K562 (cell line): ENCODE measurements around the gene TOR1A. TPM values are rescaled to one million over a fixed set of nuclear protein-coding genes. Genes with fewer than 3 reads are reported as not detected.

Experiments
- ATAC-seq: fragments of 200-7000 bp; cut with Tn5 transposase; 3 replicates; pipeline ENCODE4 v1.9.1; 2020; ENCODE audit warnings: moderate library complexity
- BruUV-seq: library from RNA; stranded (reverse); fragments of 400-500 nt; replicated peaks from 2 replicates; lab custom pipeline; 2021; lab: Mats Ljungman, UMichigan
- CTCF ChIA-PET: fragments of 300-600 bp; formaldehyde crosslinking; extraction: SDS; loops from one replicate; lab custom pipeline; 2021; ENCODE audit warnings: low intra/inter-chr PET ratio; lab: Yijun Ruan, JAX
- POLR2A ChIA-PET: fragments of 300-600, 350-650 bp; sonication (Branson Sonifier 250); formaldehyde crosslinking; extraction: SDS; loops from one replicate; lab custom pipeline; 2021; ENCODE audit warnings: antibody characterized with exemption, inconsistent platforms; lab: Yijun Ruan, JAX
- DNase-seq, 4 experiments: peaks; one replicate each; pipeline versions ENCODE4 v3.0.0 to v3.0.0-alpha.2; 2011 to 2018; ENCODE audit warnings: low spot score in 3 of 4, mixed read lengths in 3 of 4; ENCODE audit errors: extremely low read depth in 1 of 4
- FAIRE-seq: peaks from 2 replicates; lab custom pipeline; 2011; peaks lifted over from hg19 to GRCh38; lab: Jason Lieb, UNC
- H2AFZ ChIP-seq: 2 replicates; pipeline ENCODE4 v1.6.0; 2011; ENCODE audit warnings: low read depth, low read length, control low read depth, inconsistent platforms
- H3K27ac ChIP-seq: fragments of 200-600 bp; 3 replicates; pipeline ENCODE4 v1.8.0; 2011; ENCODE audit warnings: low read depth, mild to moderate bottlenecking, control low read depth, inconsistent platforms, low read length, moderate library complexity, mixed read lengths; ENCODE audit errors: extremely low read depth
- H3K27me3 ChIP-seq, 2 experiments: fragments of 300-600 bp in 1 of 2; 2 replicates in 1 of 2; 3 replicates in 1 of 2; pipeline versions ENCODE4 v1.6.0 to v1.8.0; 2011; ENCODE audit warnings: inconsistent platforms in 2 of 2, low read length in 2 of 2, mild to moderate bottlenecking in 1 of 2, mixed read lengths in 1 of 2, moderate library complexity in 1 of 2; ENCODE audit not compliant: control insufficient read depth in 2 of 2, insufficient read depth in 2 of 2
- H3K36me3 ChIP-seq: fragments of 300-600 bp; 3 replicates; pipeline ENCODE4 v1.8.0; 2011; ENCODE audit warnings: mild to moderate bottlenecking, low read length, inconsistent platforms; ENCODE audit not compliant: control insufficient read depth, insufficient read depth
- H3K4me1 ChIP-seq, 2 experiments: fragments of 200-600 bp in 1 of 2; replicated peaks in 1 of 2; 2 replicates in 1 of 2; 3 replicates in 1 of 2; pipeline versions ENCODE4 v1.5.1 to v1.8.0; 2011; ENCODE audit warnings: inconsistent platforms in 2 of 2, low read length in 2 of 2, mild to moderate bottlenecking in 1 of 2, mixed read lengths in 1 of 2, moderate library complexity in 1 of 2; ENCODE audit not compliant: control insufficient read depth in 2 of 2, insufficient read depth in 2 of 2
- H3K4me2 ChIP-seq: 2 replicates; pipeline ENCODE4 v1.6.1; 2011; ENCODE audit warnings: low read length, control low read depth, inconsistent platforms, mixed read lengths; ENCODE audit not compliant: insufficient read depth
- H3K4me3 ChIP-seq: fragments of 200-600 bp; sonication (generic), shearing (Covaris generic); 2 replicates; pipeline ENCODE4 v1.5.1; 2016; ENCODE audit warnings: control low read depth, inconsistent platforms
- H3K79me2 ChIP-seq: fragments of 200-600 bp; 3 replicates; pipeline ENCODE4 v1.8.0; 2011; ENCODE audit warnings: low read length, inconsistent platforms; ENCODE audit not compliant: control insufficient read depth, insufficient read depth
- H3K9ac ChIP-seq, 2 experiments: 2 replicates each; pipeline versions ENCODE4 v1.6.0 to v1.6.1; 2011; ENCODE audit warnings: low read depth in 2 of 2, low read length in 2 of 2, control low read depth in 1 of 2, inconsistent platforms in 1 of 2, mild to moderate bottlenecking in 1 of 2, mixed read lengths in 1 of 2; ENCODE audit not compliant: insufficient read depth in 1 of 2
- H3K9me1 ChIP-seq: one replicate; pipeline ENCODE4 v1.6.0; 2011; ENCODE audit warnings: inconsistent platforms, mild to moderate bottlenecking, low read length, moderate library complexity; ENCODE audit not compliant: control insufficient read depth, insufficient read depth
- H3K9me3 ChIP-seq: replicated peaks from 2 replicates; pipeline ENCODE4 v1.5.1; 2011; ENCODE audit warnings: low read depth, low read length, inconsistent platforms; ENCODE audit not compliant: control insufficient read depth, insufficient read depth
- H4K20me1 ChIP-seq: replicated peaks from 2 replicates; pipeline ENCODE4 v1.6.1; 2011; ENCODE audit warnings: low read length, inconsistent platforms, mixed read lengths; ENCODE audit not compliant: control insufficient read depth, insufficient read depth
- BCOR ChIP-seq: fragments of 450-650 bp; IDR thresholded peaks from 2 replicates; pipeline ENCODE4 v1.6.1; 2016
- BDP1 ChIP-seq: IDR thresholded peaks from 3 replicates; pipeline ENCODE4 v1.6.1; 2011; ENCODE audit not compliant: insufficient read length, insufficient read depth
- CBFB ChIP-seq: sonication (generic); formaldehyde crosslinking; IDR thresholded peaks from 2 replicates; pipeline ENCODE4 v1.4.0; 2020; ENCODE audit warnings: mild to moderate bottlenecking, missing genetic modification reagents
- CBX1 ChIP-seq: sonication (generic); IDR thresholded peaks from 2 replicates; pipeline ENCODE4 v1.6.1; 2016; ENCODE audit warnings: antibody characterized with exemption, low read depth, mild to moderate bottlenecking
- CEBPG ChIP-seq, 3 experiments: fragments of 200-800 bp in 1 of 3; sonication (Bioruptor generic) in 1 of 3; sonication (generic) in 1 of 3; formaldehyde crosslinking in 1 of 3; IDR thresholded peaks in 2 of 3; conservative IDR thresholded peaks in 1 of 3; 2 replicates each; pipeline versions ENCODE4 v1.6.1 to v1.8.0; 2016 to 2022; ENCODE audit warnings: missing compliant biosample characterization in 2 of 3, missing genetic modification characterization in 2 of 3, mild to moderate bottlenecking in 1 of 3, missing genetic modification reagents in 1 of 3
- HDAC2 ChIP-seq: fragments of 450-650 bp; IDR thresholded peaks from 2 replicates; pipeline ENCODE4 v1.6.1; 2016; ENCODE audit warnings: mild to moderate bottlenecking
- HMG20A ChIP-seq: fragments of 450-650 bp; formaldehyde crosslinking; conservative IDR thresholded peaks from 2 replicates; pipeline ENCODE4 v1.4.0; 2020; ENCODE audit warnings: mild to moderate bottlenecking, mixed read lengths
- MCM5 ChIP-seq: fragments of 450-650 bp; IDR thresholded peaks from 2 replicates; pipeline ENCODE4 v1.6.1; 2016; ENCODE audit warnings: low read depth
- NCOA4 ChIP-seq: fragments of 450-650 bp; IDR thresholded peaks from 2 replicates; pipeline ENCODE4 v1.6.1; 2018; ENCODE audit warnings: mild to moderate bottlenecking; ENCODE audit not compliant: partially characterized antibody
- POLR2A ChIP-seq: fragments of 450-650 bp; conservative IDR thresholded peaks from 2 replicates; pipeline ENCODE4 v1.6.1; 2016
- POLR2AphosphoS5 ChIP-seq: IDR thresholded peaks from 2 replicates; pipeline ENCODE4 v1.6.1; 2011; ENCODE audit warnings: mild to moderate bottlenecking, low read depth, low read length, moderate library complexity; ENCODE audit not compliant: control insufficient read depth, insufficient read depth
- PTTG1 ChIP-seq: fragments of 450-650 bp; IDR thresholded peaks from 2 replicates; pipeline ENCODE4 v1.6.1; 2016; ENCODE audit warnings: low read depth, mild to moderate bottlenecking, missing genetic modification characterization, missing compliant biosample characterization
- SMARCA5 ChIP-seq: fragments of 450-650 bp; IDR thresholded peaks from 2 replicates; pipeline ENCODE4 v1.6.1; 2016
- SUPT5H ChIP-seq: fragments of 450-650 bp; IDR thresholded peaks from 2 replicates; pipeline ENCODE4 v1.6.1; 2016
- ZFP36 ChIP-seq: fragments of 150-350 bp; IDR thresholded peaks from 2 replicates; pipeline ENCODE4 v1.6.1; 2018; ENCODE audit warnings: low read length, low read depth; ENCODE audit not compliant: partially characterized antibody
- WGBS: fragments of 100-300 bp; shearing (Covaris generic); methylation state at CpG from one replicate; pipeline ENCODE4 v1.1.6; 2016; ENCODE audit warnings: low coverage, mixed read lengths; ENCODE audit not compliant: insufficient coverage; ENCODE audit errors: missing lambda C conversion rate; 5-methylcytosine and 5-hydroxymethylcytosine counted together
- in situ Hi-C: fragments of 300-500 bp; cut with MboI; formaldehyde crosslinking; loops from 4 replicates; pipeline ENCODE4 v1.15.0; 2018; ENCODE audit warnings: inconsistent platforms, mixed read lengths
- intact Hi-C: fragments of 100-400 bp; cut with micrococcal nuclease; formaldehyde crosslinking; loops from 2 replicates; pipeline ENCODE4 v1.14.2; 2022
- polyA plus RNA-seq, 8 experiments: library from polyadenylated mRNA; depleted of rRNA in 4 of 8; stranded (reverse) in 5 of 8; unstranded in 3 of 8; fragments of >200 nt; fragmentation: Nextera tagmentation in 2 of 8; fragmentation: Illumina TruSeq in 1 of 8; extraction: Ambion mirVana in 2 of 8; extraction: Trizol in 1 of 8; gene quantifications; 2 replicates each; pipeline versions ENCODE4 v1.2.1 to v1.2.3, GENCODE V29; 2011 to 2014; ENCODE audit warnings: inconsistent platforms in 1 of 8, missing spikeins in 1 of 8
- total RNA-seq, 7 experiments: library from RNA; depleted of rRNA in 6 of 7; stranded (reverse); fragments of >200 nt in 6 of 7; fragmentation: Illumina TruSeq in 2 of 7; extraction: Trizol in 2 of 7; gene quantifications; 2 replicates each; pipeline versions ENCODE4 v1.2.1 to v1.2.3, GENCODE V29; 2011 to 2021; ENCODE audit warnings: low replicate concordance in 1 of 7

Gene TOR1A
- total and polyA plus RNA-seq, 9 of the 15 experiments (the other 6 are each of a cell fraction or from before 2014, with no cell fraction given), result 4.5 to 85.8 (median 51.3) TPM

- TF ChIP-seq CEBPG (CRISPR knock-in tag; IDR thresholded peaks at IDR 0.05) (0 out of 2 replicates have a peak, but pooled peaks have one; percentile 11), CEBPG (tag; conservative IDR thresholded peaks at IDR 0.05 in 1 of 2, IDR thresholded peaks at IDR 0.05 in 1 of 2) (no peak)
Measured at GRCh38 chr9:129867136-129868022, 43.4 kb upstream of the TOR1A start (continued).

GRCh38 chr9:129866394-129867135 is 42.6 kb upstream of the TOR1A start:
- DNase-seq, result no peak

More at GRCh38 chr9:129866394-129867135, 42.6 kb upstream of the TOR1A start:
- Histone ChIP-seq H2AFZ (no peak overlapping the region), H3K9ac (peak overlapping the region in 1 of 2 experiments; percentile 81; a peak in 2 of 4 replicates), H3K27me3 (no peaks in the 10 kb centered on the region), H3K9me1 (peaks cover 4% of the 10 kb centered on the region), H3K79me2 (peaks cover 8% of the 10 kb centered on the region; the same call in 2 of the 3 replicates), H3K4me3 (no peak overlapping the region), H4K20me1 (no peaks in the 10 kb centered on the region), H3K4me1 (peaks cover 34 to 79% of the 10 kb centered on the region in 2 experiments), H3K4me2 (no peak overlapping the region), H3K27ac (peak overlapping the region; percentile 10; the same call in 1 of the 3 replicates), H3K36me3 (peaks cover 89% of the 10 kb centered on the region), H3K9me3 (no peaks in the 10 kb centered on the region)
- in situ Hi-C loops, result no loop called here
- 86% methylated on average over 17 of the region's 17 CpGs for WGBS
- FAIRE-seq (no peak), ATAC-seq (no peak)
- no peak for TF ChIP-seq BDP1
- 0 out of 2 replicates have a peak, but pooled peaks have one; percentile 38 for TF ChIP-seq SMARCA5
- peak; percentile 43 for TF ChIP-seq POLR2A
- no peak for TF ChIP-seq HMG20A (CRISPR knock-in tag)
- TF ChIP-seq NCOA4, result no peak
- TF ChIP-seq BCOR, result peak; percentile 55
- 0 out of 2 replicates have a peak, but pooled peaks have one; percentile 11 for TF ChIP-seq SUPT5H
- no peak for TF ChIP-seq MCM5
- peak; percentile 18; the same call in 1 of the 2 replicates for TF ChIP-seq POLR2AphosphoS5
- TF ChIP-seq CBX1, result no peak
- TF ChIP-seq PTTG1, result no peak
- TF ChIP-seq HDAC2, result 0 out of 2 replicates have a peak, but pooled peaks have one; percentile 37
- TF ChIP-seq CBFB (CRISPR knock-in tag), result 0 out of 2 replicates have a peak, but pooled peaks have one; percentile 14
- TF ChIP-seq ZFP36, result peak; percentile 78
- intact Hi-C loops, result no loop called here
- POLR2A ChIA-PET, result interaction anchor here (0.6 to 9.4 kb wide), 3 partner anchors 13 to 31 kb away, joined by 3 to 91 read pairs (median 5); partner anchors contain the start of genes C9orf78 and USP20
- CTCF ChIA-PET, result no interaction called here
- no TSS peak for BruUV-seq
